Cardiac ventricle fibroblast (primary cell): ENCODE measurements around the gene HRK. TPM values are rescaled to one million over a fixed set of nuclear protein-coding genes. Genes with fewer than 3 reads are reported as not detected.

Experiments
- total RNA-seq: library from RNA; depleted of rRNA; stranded (reverse); fragments of >200 nt; gene quantifications from 2 replicates; pipeline ENCODE4 v1.2.3, GENCODE V29; 2015

Gene HRK
- total RNA-seq = not detected in 2 replicates

DNA sequence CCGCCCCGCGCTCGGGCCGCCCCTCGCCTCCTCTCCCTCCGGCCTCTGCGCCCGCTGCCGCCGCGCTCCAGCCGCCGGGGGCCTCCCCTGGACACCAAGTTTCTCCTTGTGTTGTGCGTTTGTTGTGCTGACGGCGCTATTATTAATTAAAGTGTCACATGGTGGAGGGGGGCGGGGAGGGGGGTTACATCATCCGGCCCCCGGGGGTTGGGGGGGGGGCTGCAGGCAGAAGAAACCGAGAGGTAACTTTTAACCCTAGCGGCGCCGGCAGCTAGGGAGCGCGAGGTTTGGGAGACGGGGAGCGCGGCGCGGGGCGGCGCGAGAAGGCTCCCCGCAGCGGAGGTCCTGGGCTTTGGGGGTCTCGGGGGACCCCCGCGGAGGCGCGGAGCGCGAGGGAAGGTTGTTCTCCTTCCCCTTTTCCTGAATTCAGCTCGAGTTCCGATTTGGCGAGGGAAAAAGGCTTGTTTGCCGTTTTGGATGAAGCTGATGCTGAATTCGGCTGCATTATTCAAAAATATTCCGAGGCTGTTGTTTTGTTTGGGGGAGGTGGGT, at the start of gene HRK:
TSS of gene HRK (minus strand) at position 117 of the 552 bp plus-strand sequence. CDS start 134 bp downstream, outside the sequence.

GRCh38 chr12:116910645-116911451, 29.6 kb upstream of the HRK start, which contains the start of gene FBXW8:
TSS of gene FBXW8 (plus strand) at chr12:116910950. CDS start at chr12:116911038, 88 bp downstream.

Other genes starting within 250 kb of the HRK start
- 16.6 and 17.1 TPM in 2 replicates for gene SPRING1, start 143.4 kb downstream of the HRK start, total RNA-seq
- 0.78 and 3.2 TPM in 2 replicates for gene RNFT2, start 143.1 kb downstream of the HRK start, total RNA-seq
- gene FBXW8, start 29.5 kb upstream of the HRK start, total RNA-seq = 18.1 and 19.0 TPM in 2 replicates
- gene TESC, start 218.0 kb upstream of the HRK start, total RNA-seq = 0.34 TPM in 1 of 2 replicates, not detected in the other